Effector memory CD8-positive, alpha-beta T cell (primary cell): ENCODE data around the gene OSBPL9.

ENCODE experiments used
- ATAC-seq: fragments of 150-1000 bp; cut with Tn5 transposase; replicated peaks from 2 replicates; pipeline ENCODE4 v1.10.0; 2021; ENCODE audit warnings: mild to moderate bottlenecking, moderate library complexity
- DNase-seq, 3 experiments: peaks; one replicate each; pipeline ENCODE4 v3.0.0; 2021
- H3K27ac Mint-ChIP-seq, 2 donors: one replicate each; pipeline ENCODE4 v1.8.0; 2022; ENCODE audit warnings: mild to moderate bottlenecking in 2 of 2, mixed read lengths in 2 of 2, moderate library complexity in 2 of 2
- H3K27me3 Mint-ChIP-seq, 2 donors: one replicate each; pipeline ENCODE4 v1.8.0; 2022; ENCODE audit warnings: mixed read lengths in 2 of 2
- H3K36me3 Mint-ChIP-seq: one replicate; pipeline ENCODE4 v1.8.0; 2022; ENCODE audit warnings: mild to moderate bottlenecking, moderate library complexity, mixed read lengths; ENCODE audit not compliant: insufficient read depth
- H3K4me1 Mint-ChIP-seq, 2 donors: one replicate each; pipeline ENCODE4 v1.8.0; 2022; ENCODE audit warnings: low read depth in 2 of 2, mixed read lengths in 2 of 2
- H3K4me3 Mint-ChIP-seq, 2 donors: one replicate each; pipeline ENCODE4 v1.8.0; 2022; ENCODE audit warnings: mild to moderate bottlenecking in 2 of 2, mixed read lengths in 2 of 2, moderate library complexity in 2 of 2
- H3K9me3 Mint-ChIP-seq, 2 donors: one replicate each; pipeline ENCODE4 v1.8.0; 2022; ENCODE audit warnings: mixed read lengths in 2 of 2

OSBPL9 gene

GRCh38 chr1:51618715-51619114 is 1.8 kb downstream of the OSBPL9 start:
- ATAC-seq (no peak), DNase-seq (no peak)
- peaks cover 23 to 46% of the 10 kb centered on the region in 2 donors for H3K4me1 Mint-ChIP-seq
- H3K36me3 Mint-ChIP-seq = peaks cover 3% of the 10 kb centered on the region
- peak overlapping the region in 1 of 2 donors; percentile 98 for H3K4me3 Mint-ChIP-seq
- no peak overlapping the region for H3K27ac Mint-ChIP-seq
- H3K27me3 Mint-ChIP-seq = no peaks in the 10 kb centered on the region
- H3K9me3 Mint-ChIP-seq = no peaks in the 10 kb centered on the region

GRCh38 chr1:51620470-51620869 is 3.6 kb downstream of the OSBPL9 start:
- H3K27me3 Mint-ChIP-seq = no peaks in the 10 kb centered on the region
- H3K4me1 Mint-ChIP-seq = peaks cover 23 to 46% of the 10 kb centered on the region in 2 donors
- H3K4me3 Mint-ChIP-seq = no peak overlapping the region
- DNase-seq = no peak
- no peak for ATAC-seq
- no peaks in the 10 kb centered on the region for H3K9me3 Mint-ChIP-seq
- H3K36me3 Mint-ChIP-seq = peaks cover 3% of the 10 kb centered on the region
- H3K27ac Mint-ChIP-seq = no peak overlapping the region

GRCh38 chr1:51621161-51621560 is 4.3 kb downstream of the OSBPL9 start:
- no peaks in the 10 kb centered on the region for H3K9me3 Mint-ChIP-seq

GRCh38 chr1:51621841-51622454 is 5.1 kb downstream of the OSBPL9 start:
- ATAC-seq (no peak), DNase-seq (no peak)
- Mint-ChIP-seq H3K4me3 (no peak overlapping the region), H3K9me3 (no peaks in the 10 kb centered on the region), H3K4me1 (peaks cover 27 to 45% of the 10 kb centered on the region in 2 donors), H3K27me3 (no peaks in the 10 kb centered on the region), H3K36me3 (peaks cover 3% of the 10 kb centered on the region), H3K27ac (no peak overlapping the region)

More at GRCh38 chr1:51621161-51621560, 4.3 kb downstream of the OSBPL9 start:
- Mint-ChIP-seq H3K27ac (no peak overlapping the region), H3K27me3 (no peaks in the 10 kb centered on the region), H3K4me1 (peaks cover 25 to 45% of the 10 kb centered on the region in 2 donors), H3K4me3 (no peak overlapping the region), H3K36me3 (peaks cover 3% of the 10 kb centered on the region)
- no peak for ATAC-seq
- no peak for DNase-seq

- no peak overlapping the region for H3K4me3 Mint-ChIP-seq
- peaks cover 22 to 40% of the 10 kb centered on the region in 2 donors for H3K4me1 Mint-ChIP-seq
- H3K9me3 Mint-ChIP-seq = no peaks in the 10 kb centered on the region
- H3K36me3 Mint-ChIP-seq = no peaks in the 10 kb centered on the region
- no peaks in the 10 kb centered on the region for H3K27me3 Mint-ChIP-seq
- ATAC-seq (no peak), DNase-seq (no peak)
- H3K27ac Mint-ChIP-seq = no peak overlapping the region
Measured at GRCh38 chr1:51622455-51622913, 5.6 kb downstream of the OSBPL9 start.

- no peaks in the 10 kb centered on the region for H3K36me3 Mint-ChIP-seq
- H3K4me3 Mint-ChIP-seq = no peak overlapping the region
- ATAC-seq = no peak
- H3K27ac Mint-ChIP-seq = no peak overlapping the region
- DNase-seq = no peak
- no peaks in the 10 kb centered on the region for H3K27me3 Mint-ChIP-seq
- no peaks in the 10 kb centered on the region for H3K9me3 Mint-ChIP-seq
- H3K4me1 Mint-ChIP-seq = peaks cover 23 to 39% of the 10 kb centered on the region in 2 donors
Measured at GRCh38 chr1:51623025-51623424, 6.1 kb downstream of the OSBPL9 start.

- Mint-ChIP-seq H3K36me3 (peaks cover 2% of the 10 kb centered on the region), H3K9me3 (no peaks in the 10 kb centered on the region), H3K27ac (no peak overlapping the region), H3K27me3 (no peaks in the 10 kb centered on the region), H3K4me1 (peaks cover 20 to 35% of the 10 kb centered on the region in 2 donors), H3K4me3 (no peak overlapping the region)
- ATAC-seq = no peak
- DNase-seq = no peak
Measured at GRCh38 chr1:51623450-51623849, 6.6 kb downstream of the OSBPL9 start.

GRCh38 chr1:51624855-51625254 is 8.0 kb downstream of the OSBPL9 start:
- peaks cover 2% of the 10 kb centered on the region for H3K36me3 Mint-ChIP-seq
- no peak overlapping the region for H3K4me3 Mint-ChIP-seq
- no peaks in the 10 kb centered on the region for H3K9me3 Mint-ChIP-seq
- H3K4me1 Mint-ChIP-seq = peaks cover 23 to 32% of the 10 kb centered on the region in 2 donors
- H3K27me3 Mint-ChIP-seq = no peaks in the 10 kb centered on the region
- DNase-seq = no peak
- no peak for ATAC-seq
- H3K27ac Mint-ChIP-seq = no peak overlapping the region

- H3K4me3 Mint-ChIP-seq = no peak overlapping the region
- H3K9me3 Mint-ChIP-seq = no peaks in the 10 kb centered on the region
- peaks cover 21 to 23% of the 10 kb centered on the region in 2 donors for H3K4me1 Mint-ChIP-seq
- no peak for ATAC-seq
- H3K27me3 Mint-ChIP-seq = no peaks in the 10 kb centered on the region
- peaks cover 2% of the 10 kb centered on the region for H3K36me3 Mint-ChIP-seq
- H3K27ac Mint-ChIP-seq = no peak overlapping the region
- DNase-seq = no peak
Measured at GRCh38 chr1:51627672-51628071, 10.8 kb downstream of the OSBPL9 start.

- DNase-seq (no peak), ATAC-seq (no peak)
- Mint-ChIP-seq H3K27me3 (no peaks in the 10 kb centered on the region), H3K36me3 (peaks cover 2% of the 10 kb centered on the region), H3K4me3 (no peak overlapping the region), H3K27ac (no peak overlapping the region), H3K9me3 (no peaks in the 10 kb centered on the region), H3K4me1 (peaks cover 15 to 18% of the 10 kb centered on the region in 2 donors)
Measured at GRCh38 chr1:51628715-51629590, 12.1 kb downstream of the OSBPL9 start.

GRCh38 chr1:51629918-51630317 is 13.0 kb downstream of the OSBPL9 start:
- Mint-ChIP-seq H3K27me3 (no peaks in the 10 kb centered on the region), H3K36me3 (peaks cover 2% of the 10 kb centered on the region)

GRCh38 chr1:51630393-51630792 is 13.5 kb downstream of the OSBPL9 start:
- ATAC-seq (no peak), DNase-seq (no peak)
- H3K4me3 Mint-ChIP-seq = no peak overlapping the region
- no peaks in the 10 kb centered on the region for H3K9me3 Mint-ChIP-seq
- H3K27ac Mint-ChIP-seq = no peak overlapping the region
- H3K27me3 Mint-ChIP-seq = no peaks in the 10 kb centered on the region
- peaks cover 2% of the 10 kb centered on the region for H3K36me3 Mint-ChIP-seq
- H3K4me1 Mint-ChIP-seq = peaks cover 24 to 25% of the 10 kb centered on the region in 2 donors

More at GRCh38 chr1:51629918-51630317, 13.0 kb downstream of the OSBPL9 start:
- H3K4me3 Mint-ChIP-seq = no peak overlapping the region
- no peak overlapping the region for H3K27ac Mint-ChIP-seq
- DNase-seq (no peak), ATAC-seq (no peak)
- H3K9me3 Mint-ChIP-seq = no peaks in the 10 kb centered on the region
- peaks cover 24 to 25% of the 10 kb centered on the region in 2 donors for H3K4me1 Mint-ChIP-seq

GRCh38 chr1:51630922-51631321 is 14.0 kb downstream of the OSBPL9 start:
- Mint-ChIP-seq H3K27me3 (no peaks in the 10 kb centered on the region), H3K4me3 (no peak overlapping the region), H3K9me3 (no peaks in the 10 kb centered on the region), H3K36me3 (peaks cover 2% of the 10 kb centered on the region), H3K27ac (no peak overlapping the region), H3K4me1 (peaks cover 24 to 27% of the 10 kb centered on the region in 2 donors)
- no peak for DNase-seq
- ATAC-seq = no peak

- ATAC-seq = no peak
- H3K4me3 Mint-ChIP-seq = no peak overlapping the region
Measured at GRCh38 chr1:51631747-51632146, 14.9 kb downstream of the OSBPL9 start.

More at GRCh38 chr1:51631747-51632146, 14.9 kb downstream of the OSBPL9 start:
- H3K36me3 Mint-ChIP-seq = peaks cover 2% of the 10 kb centered on the region
- DNase-seq = no peak
- H3K4me1 Mint-ChIP-seq = peaks cover 21 to 27% of the 10 kb centered on the region in 2 donors
- H3K27ac Mint-ChIP-seq = no peak overlapping the region
- no peaks in the 10 kb centered on the region for H3K9me3 Mint-ChIP-seq
- H3K27me3 Mint-ChIP-seq = no peaks in the 10 kb centered on the region
